GM23248 (cell line): ENCODE data around the gene RNF14. TPM values are rescaled to one million over a fixed set of nuclear protein-coding genes. Genes with fewer than 3 reads are reported as not detected.
"Not testable (repeated sequence)": the region's sequence is repeated elsewhere in the genome, so short reads cannot be mapped to it uniquely, and the experiment has no call there.

ENCODE experiments used
- DNase-seq: peaks from one replicate; pipeline ENCODE4 v3.0.0-alpha.2; 2015
- H2AFZ ChIP-seq: fragments of 200-600 bp; sonication (generic); 2 replicates; pipeline ENCODE4 v1.6.1; 2016; ENCODE audit warnings: antibody characterized with exemption
- H3F3A ChIP-seq: fragments of 200-600 bp; sonication (generic); 2 replicates; pipeline ENCODE4 v1.6.1; 2016; ENCODE audit warnings: mild to moderate bottlenecking, antibody characterized with exemption, mixed run types; ENCODE audit not compliant: insufficient read depth
- H3K27ac ChIP-seq: fragments of 200-600 bp; sonication (generic); 2 replicates; pipeline ENCODE4 v1.5.1; 2016; ENCODE audit warnings: mild to moderate bottlenecking
- H3K27me3 ChIP-seq: fragments of 200-600 bp; sonication (generic); replicated peaks from 2 replicates; pipeline ENCODE4 v1.6.1; 2016; ENCODE audit warnings: mild to moderate bottlenecking; ENCODE audit not compliant: insufficient read depth
- H3K36me3 ChIP-seq: fragments of 200-600 bp; sonication (generic); 2 replicates; pipeline ENCODE4 v1.6.1; 2016; ENCODE audit warnings: low read depth, mild to moderate bottlenecking
- H3K4me1 ChIP-seq: fragments of 200-600 bp; sonication (generic); 2 replicates; pipeline ENCODE4 v1.6.1; 2016; ENCODE audit warnings: mild to moderate bottlenecking; ENCODE audit not compliant: insufficient read depth
- H3K4me2 ChIP-seq: fragments of 200-600 bp; sonication (generic); one replicate; pipeline ENCODE4 v1.6.1; 2016; ENCODE audit warnings: mild to moderate bottlenecking; ENCODE audit not compliant: unreplicated experiment
- H3K4me3 ChIP-seq: fragments of 200-600 bp; sonication (generic); 2 replicates; pipeline ENCODE4 v1.5.1; 2016; ENCODE audit warnings: mild to moderate bottlenecking
- H3K79me2 ChIP-seq: fragments of 200-600 bp; sonication (generic); 2 replicates; pipeline ENCODE4 v1.6.1; 2016; ENCODE audit warnings: mild to moderate bottlenecking; ENCODE audit not compliant: insufficient read depth
- H3K9ac ChIP-seq: fragments of 200-600 bp; sonication (generic); 2 replicates; pipeline ENCODE4 v1.6.1; 2016; ENCODE audit warnings: mild to moderate bottlenecking
- H3K9me2 ChIP-seq: fragments of 200-600 bp; sonication (generic); 2 replicates; pipeline ENCODE4 v1.6.1; 2016; ENCODE audit warnings: mixed run types, mild to moderate bottlenecking, moderate library complexity; ENCODE audit not compliant: insufficient read depth
- H3K9me3 ChIP-seq: fragments of 200-600 bp; sonication (generic); one replicate; pipeline ENCODE4 v1.6.1; 2017; ENCODE audit warnings: low read depth
- H4K20me1 ChIP-seq: fragments of 200-600 bp; sonication (generic); 2 replicates; pipeline ENCODE4 v1.6.0; 2016; ENCODE audit not compliant: insufficient read depth
- EZH2 ChIP-seq: fragments of 200-600 bp; sonication (generic); IDR thresholded peaks from 2 replicates; pipeline ENCODE4 v1.6.1; 2018; ENCODE audit warnings: antibody characterized with exemption, mild to moderate bottlenecking; ENCODE audit not compliant: insufficient read depth, poor library complexity, severe bottlenecking
- EZH2phosphoT487 ChIP-seq: fragments of 200-600 bp; sonication (generic); IDR thresholded peaks from 2 replicates; pipeline ENCODE4 v1.6.1; 2018; ENCODE audit warnings: antibody characterized with exemption, moderate library complexity, mild to moderate bottlenecking, low read depth; ENCODE audit not compliant: insufficient read depth
- WGBS, 2 experiments: methylation state at CpG; one replicate each; pipeline ENCODE4 v1.1.6; 2015 to 2017; ENCODE audit warnings: low lambda C conversion rate in 2 of 2, low coverage in 1 of 2; ENCODE audit errors: missing lambda C conversion rate in 2 of 2; 5-methylcytosine and 5-hydroxymethylcytosine counted together
- in situ Hi-C: fragments of 300-500 bp; cut with MboI; formaldehyde crosslinking; loops from 2 replicates; pipeline ENCODE4 v1.15.0; 2020
- polyA plus RNA-seq: library from polyadenylated mRNA; unstranded; fragments of >200 nt; fragmentation: Nextera tagmentation; extraction: Ambion mirVana; gene quantifications from 2 replicates; pipeline ENCODE4 v1.2.1, GENCODE V29; 2016
- total RNA-seq: library from RNA; depleted of rRNA; stranded (reverse); fragments of >200 nt; shearing (Covaris generic); gene quantifications from 2 replicates; pipeline ENCODE4 v1.2.3, GENCODE V29; 2014

The RNF14 gene
- total and polyA plus RNA-seq, 2 experiments from 2014 or later: 77.8 to 101 TPM

DNA sequence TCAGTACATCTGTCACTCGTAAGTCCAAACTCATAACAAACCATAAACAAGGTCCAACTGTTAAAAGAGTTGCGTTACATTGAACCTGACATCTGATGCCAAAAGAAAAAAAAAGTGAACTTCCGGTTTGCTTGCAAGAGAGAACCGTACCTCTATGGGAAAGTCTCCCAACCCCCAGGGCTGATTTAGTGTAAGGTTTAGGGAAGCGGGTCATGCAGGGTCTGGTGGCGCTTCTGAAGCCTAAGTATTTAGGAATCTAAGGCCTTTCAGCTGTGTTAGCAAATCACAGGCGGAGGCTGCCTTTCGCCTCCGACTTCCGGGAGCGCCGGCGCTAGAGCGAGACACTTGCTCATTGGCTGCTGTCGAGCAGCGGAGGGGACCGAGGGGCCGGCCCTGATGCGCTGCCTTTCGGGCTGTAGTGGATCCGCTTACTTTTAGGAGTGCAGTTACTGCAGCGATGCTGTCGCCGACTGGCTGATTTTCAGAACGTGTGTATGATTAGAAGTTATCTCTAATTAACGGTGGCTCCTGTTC, 55.9 kb downstream of the RNF14 start:
- Histone ChIP-seq H3K9me2 (no peaks in the 10 kb centered on the region), H3K9ac (peak overlapping the region; percentile 77), H3K4me3 (peak overlapping the region; percentile 73), H4K20me1 (no peaks in the 10 kb centered on the region), H3K4me1 (peaks cover 5% of the 10 kb centered on the region; the same call in 1 of the 2 replicates), H3F3A (peaks cover 22% of the 10 kb centered on the region), H3K27ac (peak overlapping the region; percentile 79), H3K4me2 (peak overlapping the region; percentile 87), H3K79me2 (no peaks in the 10 kb centered on the region), H3K9me3 (no peaks in the 10 kb centered on the region), H2AFZ (peak overlapping the region; percentile 95), H3K36me3 (no peaks in the 10 kb centered on the region), H3K27me3 (no peaks in the 10 kb centered on the region)
- in situ Hi-C loops: loop anchor here (25.0 kb wide), 1 partner anchor 537 kb away; no protein-coding TSS in a partner anchor
- DNase-seq: peak; percentile 94
- TF ChIP-seq EZH2phosphoT487: no peak
- TF ChIP-seq EZH2: no peak
- 1% methylated on average over 26 of the region's 26 CpGs for WGBS, 2 experiments

DNA sequence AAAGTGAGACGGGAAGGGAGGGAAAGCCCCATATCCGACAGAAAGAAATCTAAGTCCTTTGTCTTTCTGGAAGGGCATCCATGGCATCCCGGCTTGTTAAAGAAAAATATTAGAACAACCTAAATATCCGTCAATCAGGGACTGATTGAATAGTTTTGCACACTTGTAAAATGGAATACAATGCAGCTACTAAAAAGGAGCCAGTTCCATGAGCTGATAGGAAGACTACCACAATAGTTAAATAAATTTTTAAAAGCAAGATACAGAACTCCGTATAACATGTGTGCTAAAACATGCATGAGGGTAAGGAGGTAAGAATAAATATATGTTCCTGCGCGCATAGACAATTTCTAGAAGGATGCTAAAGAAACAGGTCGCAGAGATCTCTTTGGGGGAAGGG, 56.7 kb downstream of the RNF14 start:
- Histone ChIP-seq H3K4me1 (peaks cover 5% of the 10 kb centered on the region; the same call in 1 of the 2 replicates), H3K36me3 (no peaks in the 10 kb centered on the region), H3F3A (peaks cover 22% of the 10 kb centered on the region), H3K27ac (no peak overlapping the region), H3K4me3 (peak overlapping the region; percentile 73), H3K9me3 (no peaks in the 10 kb centered on the region), H4K20me1 (no peaks in the 10 kb centered on the region), H3K79me2 (no peaks in the 10 kb centered on the region), H3K9me2 (no peaks in the 10 kb centered on the region), H2AFZ (peak overlapping the region; percentile 95), H3K9ac (peak overlapping the region; percentile 77; the same call in 1 of the 2 replicates), H3K27me3 (peaks cover 4% of the 10 kb centered on the region; the same call in 1 of the 2 replicates), H3K4me2 (peak overlapping the region; percentile 87)
- no peak for DNase-seq
- in situ Hi-C loops: no loop called here
- TF ChIP-seq EZH2: no peak
- no peak for TF ChIP-seq EZH2phosphoT487
- 67% methylated on average over 8 of the region's 8 CpGs for WGBS, 2 experiments

DNA sequence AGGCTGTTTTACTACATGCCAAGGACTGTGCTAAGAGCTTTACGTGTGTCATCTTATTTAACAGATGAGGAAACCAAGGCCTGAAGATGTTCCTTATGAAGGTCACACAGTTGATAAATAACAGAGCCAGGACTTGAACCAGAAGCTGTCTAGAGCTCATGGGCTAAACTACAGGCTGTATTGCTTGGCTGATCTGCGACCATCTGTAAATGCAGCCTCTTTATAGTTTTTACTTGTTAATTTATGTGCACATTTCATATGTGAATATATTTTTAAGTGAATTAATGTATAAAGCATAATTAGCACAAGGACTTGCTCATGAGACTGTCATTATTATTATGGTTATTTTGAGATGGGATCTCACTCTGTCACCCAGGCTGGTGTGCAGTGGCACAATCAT, 63.2 kb downstream of the RNF14 start:
- Histone ChIP-seq H4K20me1 (no peaks in the 10 kb centered on the region), H3K27ac (no peak overlapping the region), H3K9ac (no peak overlapping the region), H3K9me3 (no peaks in the 10 kb centered on the region), H3K4me1 (no peaks in the 10 kb centered on the region), H3K4me2 (no peak overlapping the region), H2AFZ (no peak overlapping the region), H3K79me2 (no peaks in the 10 kb centered on the region), H3K27me3 (peaks cover 9% of the 10 kb centered on the region; the same call in 1 of the 2 replicates), H3K36me3 (no peaks in the 10 kb centered on the region), H3K9me2 (no peaks in the 10 kb centered on the region), H3F3A (no peaks in the 10 kb centered on the region), H3K4me3 (no peak overlapping the region)
- DNase-seq: no peak
- TF ChIP-seq EZH2 (no peak), EZH2phosphoT487 (no peak)
- in situ Hi-C loops: no loop called here
- WGBS, 2 experiments: 40 to 65% methylated on average over 2 of the region's 2 CpGs

DNA sequence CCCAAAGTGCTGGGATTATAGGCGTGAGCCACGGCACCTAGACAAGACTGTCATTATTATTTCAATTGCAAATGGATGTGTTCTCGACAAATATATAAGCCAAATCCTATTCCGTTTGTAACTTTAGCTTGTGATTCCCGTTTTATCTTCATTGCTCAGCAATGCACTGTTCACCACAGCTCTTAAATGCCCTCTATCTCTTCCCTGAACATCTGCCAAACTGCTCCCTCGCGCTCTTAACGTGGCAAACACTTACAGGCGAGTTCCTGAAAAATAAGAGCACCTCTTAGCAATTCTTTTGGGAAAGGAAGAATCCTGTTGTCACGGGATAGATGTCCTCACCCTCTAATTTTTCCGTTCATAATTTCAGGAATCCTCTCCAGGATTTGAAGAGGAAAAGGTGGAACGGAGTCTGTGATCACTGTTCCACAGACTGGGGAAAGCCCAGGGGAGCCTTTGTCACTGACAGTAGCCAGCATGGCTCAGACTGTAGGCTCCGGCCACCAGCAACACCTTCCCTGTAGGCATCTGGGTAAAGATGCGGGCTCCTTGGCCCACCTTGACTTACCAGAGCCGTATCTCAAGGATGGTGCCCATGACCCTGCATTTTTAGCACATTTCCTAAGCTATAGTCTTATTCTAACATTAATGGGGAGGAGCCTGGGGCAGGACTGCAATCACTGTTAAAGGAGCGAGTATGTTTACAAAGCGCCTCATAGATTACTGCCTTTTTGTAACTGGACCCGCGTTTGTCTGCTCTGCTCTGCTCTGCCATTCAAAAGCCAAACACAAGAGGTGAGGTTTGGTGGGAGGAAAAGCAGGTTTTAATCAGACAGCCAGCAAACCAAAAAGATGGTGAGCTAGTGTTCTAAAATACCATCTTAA, 64.1 kb downstream of the RNF14 start:
- Histone ChIP-seq H3K27ac (no peak overlapping the region), H3K27me3 (peaks cover 9% of the 10 kb centered on the region; the same call in 1 of the 2 replicates), H3K36me3 (no peaks in the 10 kb centered on the region), H3K9me2 (no peaks in the 10 kb centered on the region), H3K9me3 (no peaks in the 10 kb centered on the region), H3K79me2 (no peaks in the 10 kb centered on the region), H3K4me2 (no peak overlapping the region), H4K20me1 (no peaks in the 10 kb centered on the region), H3K9ac (no peak overlapping the region), H3F3A (no peaks in the 10 kb centered on the region), H2AFZ (no peak overlapping the region), H3K4me3 (no peak overlapping the region), H3K4me1 (no peaks in the 10 kb centered on the region)
- TF ChIP-seq EZH2phosphoT487 (no peak), EZH2 (no peak)
- WGBS, 2 experiments: 67 to 70% methylated on average over 19 of the region's 19 CpGs
- in situ Hi-C loops: no loop called here
- no peak for DNase-seq

DNA sequence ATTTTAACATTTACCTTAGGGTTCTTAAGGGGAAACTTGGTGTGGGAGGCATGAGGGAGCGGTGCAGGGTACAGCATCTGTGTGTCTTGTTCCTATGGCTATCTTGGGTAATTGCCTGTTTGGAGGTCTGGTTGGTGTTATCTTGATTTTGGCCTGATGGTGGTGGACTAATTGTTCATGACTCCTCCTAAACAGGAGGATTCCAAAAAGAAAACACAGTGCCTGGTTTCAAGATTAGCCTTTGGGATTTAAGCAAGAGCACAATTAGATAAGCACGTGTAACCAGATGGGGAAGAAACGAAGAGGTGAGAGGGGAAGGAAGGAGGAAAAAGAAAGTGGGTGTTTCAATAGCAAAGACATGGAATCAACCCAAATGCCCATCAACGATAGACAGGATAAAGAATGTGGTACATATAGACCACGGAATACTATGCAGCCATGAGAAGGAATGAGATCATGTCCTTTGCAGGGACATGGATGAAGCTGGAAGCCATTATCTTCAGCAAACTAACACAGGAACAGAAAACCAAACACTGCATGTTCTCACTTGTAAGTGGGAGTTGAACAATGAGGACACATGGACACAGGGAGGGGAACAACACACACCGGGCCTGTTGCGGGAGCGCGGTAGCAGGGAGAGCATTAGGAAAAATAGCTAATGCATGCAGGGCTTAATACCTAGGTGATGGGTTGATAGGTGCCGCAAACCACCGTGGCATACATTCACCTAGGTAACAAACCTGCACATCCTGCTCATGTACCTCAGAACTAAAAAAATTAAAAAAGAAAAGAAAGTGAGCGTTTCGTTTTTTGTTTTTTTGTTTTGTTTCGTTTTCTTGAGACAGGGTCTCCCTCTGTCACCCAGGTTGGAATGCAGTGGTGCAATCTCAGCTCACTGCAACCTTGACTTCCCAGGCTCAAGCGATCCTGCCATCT, 65.0 kb downstream of the RNF14 start:
- H3K4me3 ChIP-seq, H3K4me2 ChIP-seq, H2AFZ ChIP-seq, H3K4me1 ChIP-seq, H4K20me1 ChIP-seq, H3F3A ChIP-seq, H3K9me3 ChIP-seq, H3K36me3 ChIP-seq, DNase-seq, in situ Hi-C loops, H3K27me3 ChIP-seq, H3K9me2 ChIP-seq, H3K79me2 ChIP-seq, H3K27ac ChIP-seq, H3K9ac ChIP-seq: not testable (repeated sequence)
- WGBS, 2 experiments: 83% methylated on average over 15 of the region's 15 CpGs
